ENCODE data around the gene COL23A1.
A peak's percentile ranks its signal among the peaks of the same experiment; 100 is the strongest.

Gene COL23A1

DNA sequence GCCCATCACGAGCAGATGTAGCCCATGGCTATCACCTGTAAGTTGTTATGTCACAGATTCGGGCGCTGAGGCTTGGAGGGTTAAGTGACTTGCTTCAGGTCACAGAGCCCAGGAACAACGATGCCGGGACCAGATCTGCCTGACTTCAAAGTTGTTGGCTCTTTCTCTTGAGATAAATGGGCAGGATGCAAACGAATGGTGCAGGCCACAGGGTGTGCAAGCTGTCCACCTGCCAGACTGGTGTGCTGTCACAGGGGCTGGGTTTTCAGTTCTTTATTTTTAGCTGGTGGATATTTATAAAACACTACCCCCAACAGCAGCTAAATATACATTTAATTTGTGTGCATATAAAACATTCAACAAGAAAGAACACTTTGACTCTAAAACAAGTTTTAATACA lies 339.9 kb downstream of the COL23A1 start:
- TF ChIP-seq, protein P1, sequence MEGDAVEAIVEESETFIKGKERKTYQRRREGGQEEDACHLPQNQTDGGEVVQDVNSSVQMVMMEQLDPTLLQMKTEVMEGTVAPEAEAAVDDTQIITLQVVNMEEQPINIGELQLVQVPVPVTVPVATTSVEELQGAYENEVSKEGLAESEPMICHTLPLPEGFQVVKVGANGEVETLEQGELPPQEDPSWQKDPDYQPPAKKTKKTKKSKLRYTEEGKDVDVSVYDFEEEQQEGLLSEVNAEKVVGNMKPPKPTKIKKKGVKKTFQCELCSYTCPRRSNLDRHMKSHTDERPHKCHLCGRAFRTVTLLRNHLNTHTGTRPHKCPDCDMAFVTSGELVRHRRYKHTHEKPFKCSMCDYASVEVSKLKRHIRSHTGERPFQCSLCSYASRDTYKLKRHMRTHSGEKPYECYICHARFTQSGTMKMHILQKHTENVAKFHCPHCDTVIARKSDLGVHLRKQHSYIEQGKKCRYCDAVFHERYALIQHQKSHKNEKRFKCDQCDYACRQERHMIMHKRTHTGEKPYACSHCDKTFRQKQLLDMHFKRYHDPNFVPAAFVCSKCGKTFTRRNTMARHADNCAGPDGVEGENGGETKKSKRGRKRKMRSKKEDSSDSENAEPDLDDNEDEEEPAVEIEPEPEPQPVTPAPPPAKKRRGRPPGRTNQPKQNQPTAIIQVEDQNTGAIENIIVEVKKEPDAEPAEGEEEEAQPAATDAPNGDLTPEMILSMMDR (IDR thresholded peaks at IDR 0.05; ENCODE audit: low read depth, low read length, missing control alignments) = no peak
- DNase-seq (ENCODE audit: low read depth) = no peak
- H3K4me3 ChIP-seq (ENCODE audit: low read depth, low read length) = no peak overlapping the region

DNA sequence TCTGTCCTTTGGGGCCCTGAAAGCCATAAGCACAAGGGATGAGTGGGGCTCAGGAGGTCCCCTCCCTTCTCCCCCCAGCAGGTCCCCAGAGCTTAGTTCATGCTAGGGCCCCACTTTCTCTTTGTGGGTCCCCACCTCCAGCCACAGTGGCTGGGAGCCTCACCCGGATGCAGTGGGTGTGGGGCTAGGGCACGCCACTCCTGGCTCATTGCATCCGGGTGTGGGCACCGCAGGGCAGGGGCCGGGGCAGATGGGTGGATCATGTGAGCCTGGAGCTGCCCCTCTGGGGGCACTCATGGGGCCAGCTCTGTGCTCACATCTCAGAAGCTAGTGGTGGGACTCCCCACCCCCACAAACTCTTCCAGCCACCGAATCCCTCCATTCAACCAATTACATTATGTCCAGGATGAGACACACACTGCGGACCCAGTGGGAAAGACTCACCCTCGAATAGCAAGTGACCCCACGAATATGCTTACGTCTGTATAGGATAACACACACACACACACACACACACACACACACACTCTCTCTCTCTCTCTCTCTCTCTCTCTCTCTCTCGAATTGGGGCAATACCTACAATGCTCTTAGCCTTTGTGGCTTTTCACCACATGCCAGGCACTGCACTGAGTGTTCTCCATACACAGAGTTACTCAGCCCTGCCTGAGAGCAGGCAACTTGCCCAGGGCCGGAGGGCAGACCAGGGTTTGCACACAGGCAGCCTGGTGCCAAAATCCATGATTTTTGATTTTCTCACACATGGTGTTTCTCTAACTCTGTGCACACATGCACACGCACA lies 340.8 kb downstream of the COL23A1 start:
- H3K4me3 ChIP-seq (ENCODE audit: low read depth, low read length) = no peak overlapping the region
- TF ChIP-seq, protein P1 (IDR thresholded peaks at IDR 0.05; ENCODE audit: low read depth, low read length, missing control alignments) = no peak
- no peak for DNase-seq (ENCODE audit: low read depth)

DNA sequence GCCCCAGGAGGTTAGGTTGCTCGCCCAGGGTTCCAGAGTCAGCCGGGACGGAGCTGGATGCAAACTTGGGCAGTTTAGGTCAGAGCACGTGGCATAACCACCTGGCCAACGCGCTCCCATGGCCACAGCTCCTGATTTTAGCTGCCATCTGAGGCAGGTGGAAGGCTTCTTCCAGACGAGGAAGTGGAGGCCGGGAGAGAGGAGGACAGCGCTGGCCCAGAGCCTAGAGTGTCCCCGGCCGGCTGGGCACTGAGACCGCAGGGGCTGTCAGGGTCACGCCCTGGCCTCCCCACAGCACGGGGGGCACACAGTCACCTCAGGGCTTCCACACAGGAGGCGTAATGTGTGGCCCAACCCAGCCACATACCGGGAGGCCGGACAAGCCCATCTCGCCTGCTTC lies 341.4 kb downstream of the COL23A1 start:
- H3K4me3 ChIP-seq (ENCODE audit: low read depth, low read length) = no peak overlapping the region
- TF ChIP-seq, protein P1 (IDR thresholded peaks at IDR 0.05; ENCODE audit: low read depth, low read length, missing control alignments) = no peak
- no peak for DNase-seq (ENCODE audit: low read depth)

DNA sequence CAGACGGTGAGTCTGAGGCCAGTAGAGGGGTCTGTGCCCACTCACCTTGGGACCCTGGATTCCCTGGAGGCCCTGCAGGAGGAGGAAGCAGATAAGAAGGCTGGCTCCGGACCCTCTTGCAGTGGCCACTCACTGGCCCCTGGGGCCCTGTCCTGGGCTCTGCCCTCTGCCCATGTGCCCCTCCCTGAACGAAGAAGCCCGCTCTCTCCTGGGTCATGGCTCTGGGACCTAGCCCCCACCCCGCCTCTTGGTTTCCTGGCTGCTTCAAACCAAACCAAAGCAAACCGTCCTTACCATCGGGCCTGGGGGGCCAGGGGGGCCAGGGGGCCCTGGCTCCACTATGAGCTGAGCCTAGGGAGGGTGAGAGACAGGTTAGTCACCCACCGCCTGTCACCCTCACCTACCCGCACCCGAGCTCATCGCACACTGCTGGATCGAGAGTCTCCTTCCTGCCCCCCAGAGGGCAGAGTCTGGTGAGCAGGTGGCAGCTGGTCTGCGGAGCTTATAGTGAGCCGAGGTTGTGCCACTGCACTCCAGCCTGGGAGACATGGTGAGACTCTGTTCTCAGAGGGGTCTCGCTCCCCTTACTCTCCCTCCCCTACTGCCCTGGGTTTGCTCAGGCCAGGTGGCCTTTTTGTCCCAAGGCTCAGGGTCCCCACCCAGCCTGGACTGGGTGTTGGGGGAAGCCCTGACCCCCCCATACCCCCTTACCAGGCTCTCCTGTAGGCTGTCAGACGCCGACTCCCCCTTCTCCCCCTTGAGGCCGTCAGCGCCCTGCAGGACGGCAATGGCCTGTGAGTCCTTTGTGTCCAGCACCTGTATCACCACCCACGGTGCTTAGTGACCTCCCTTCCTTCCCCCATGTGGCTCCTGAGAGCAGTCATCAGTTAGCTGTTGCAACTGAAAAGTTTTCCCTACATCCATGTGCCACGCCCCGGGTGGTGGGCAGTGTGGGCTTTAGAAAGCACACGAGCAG lies 342.4 kb downstream of the COL23A1 start:
- DNase-seq (ENCODE audit: low read depth) = no peak
- TF ChIP-seq, protein P1 (IDR thresholded peaks at IDR 0.05; ENCODE audit: low read depth, low read length, missing control alignments) = peak; percentile 22
- H3K4me3 ChIP-seq (ENCODE audit: low read depth, low read length) = no peak overlapping the region

DNA sequence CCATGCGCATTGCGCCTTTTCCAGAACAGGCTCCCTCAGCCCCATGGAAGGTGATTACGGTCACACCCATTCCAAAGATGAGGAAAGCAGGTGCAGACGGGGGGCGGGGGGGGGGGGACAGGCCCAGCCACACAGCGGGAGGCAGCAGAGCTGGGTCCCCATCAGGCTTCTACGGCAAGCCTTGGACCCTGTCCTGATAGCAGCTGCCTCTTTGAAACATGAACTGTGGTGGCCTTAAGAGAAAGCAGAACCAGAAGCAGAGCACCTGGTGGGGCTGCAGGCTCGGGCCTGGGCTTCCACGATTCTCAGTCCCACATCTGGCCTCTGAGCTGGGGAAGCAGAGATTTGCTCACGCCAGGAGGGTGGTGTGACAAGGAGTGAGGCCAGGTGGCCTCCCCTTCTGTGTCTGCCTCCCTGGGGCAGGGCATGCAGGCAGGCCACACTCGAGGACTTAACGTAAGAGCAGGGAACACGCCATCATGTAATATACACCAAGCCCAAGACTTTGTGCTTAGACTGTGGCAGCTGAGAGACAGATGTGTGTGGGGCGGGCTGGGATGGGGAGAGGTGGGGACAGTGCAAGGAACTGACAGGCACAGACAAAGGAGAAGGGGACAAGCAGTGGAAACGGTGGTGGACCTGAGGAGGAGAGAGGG lies 343.4 kb downstream of the COL23A1 start:
- DNase-seq (ENCODE audit: low read depth) = no peak
- no peak overlapping the region for H3K4me3 ChIP-seq (ENCODE audit: low read depth, low read length)
- TF ChIP-seq, protein P1 (IDR thresholded peaks at IDR 0.05; ENCODE audit: low read depth, low read length, missing control alignments) = no peak

DNA sequence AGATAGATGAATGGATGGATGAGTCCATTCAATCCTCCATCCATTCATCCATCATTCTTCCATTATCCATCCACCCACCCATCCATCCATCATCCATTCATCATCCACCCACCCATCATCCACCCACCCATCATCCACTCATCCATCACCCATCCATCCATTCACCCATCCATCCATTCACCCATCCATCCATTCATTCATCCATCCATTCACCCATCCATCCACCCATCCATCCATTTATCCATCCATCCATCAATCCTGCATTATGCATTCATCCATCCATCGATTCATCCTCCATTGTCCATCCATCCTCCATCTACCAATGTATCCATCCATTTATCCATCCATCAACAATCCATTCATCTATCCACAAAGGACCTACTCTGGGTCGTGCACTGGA lies 344.8 kb downstream of the COL23A1 start:
- no peak overlapping the region for H3K4me3 ChIP-seq (ENCODE audit: low read depth, low read length)
- TF ChIP-seq, protein P1 (IDR thresholded peaks at IDR 0.05; ENCODE audit: low read depth, low read length, missing control alignments) = no peak
- DNase-seq (ENCODE audit: low read depth) = no peak
